WTC11 (cell line): Measurements from ENCODE around the gene TMEM131L.

ENCODE experiments used
- ETV6 ChIP-seq: sonication (generic); formaldehyde crosslinking; IDR thresholded peaks from 2 replicates; pipeline ENCODE4 v1.8.1; 2022; ENCODE audit warnings: mild to moderate bottlenecking, missing genetic modification reagents
- FOXK1 ChIP-seq: sonication (generic); formaldehyde crosslinking; IDR thresholded peaks from 2 replicates; pipeline ENCODE4 v1.8.0; 2022; ENCODE audit warnings: mild to moderate bottlenecking, moderate library complexity, missing genetic modification reagents
- GABPB1 ChIP-seq: sonication (generic); formaldehyde crosslinking; IDR thresholded peaks from 2 replicates; pipeline ENCODE4 v1.8.1; 2023; ENCODE audit warnings: mild to moderate bottlenecking, missing genetic modification reagents
- NFE2L1 ChIP-seq: sonication (generic); formaldehyde crosslinking; IDR thresholded peaks from 2 replicates; pipeline ENCODE4 v1.8.1; 2023; ENCODE audit warnings: missing genetic modification reagents
- OVOL2 ChIP-seq: fragments of 250-450 bp; sonication (Bioruptor Pico); IDR thresholded peaks from 2 replicates; pipeline ENCODE4 v1.9.0; 2021; ENCODE audit warnings: mild to moderate bottlenecking, borderline replicate concordance
- TEAD4 ChIP-seq: sonication (generic); formaldehyde crosslinking; IDR thresholded peaks from 2 replicates; pipeline ENCODE4 v1.8.0; 2022; ENCODE audit warnings: mild to moderate bottlenecking, missing genetic modification reagents
- ZNF263 ChIP-seq: sonication (generic); formaldehyde crosslinking; IDR thresholded peaks from 2 replicates; pipeline ENCODE4 v1.8.1; 2022; ENCODE audit warnings: low read depth, mild to moderate bottlenecking, moderate library complexity, missing genetic modification reagents
- TF ChIP-seq, protein P1 (sequence below): sonication (generic); formaldehyde crosslinking; IDR thresholded peaks from 2 replicates; pipeline ENCODE4 v1.8.1; 2022; ENCODE audit warnings: missing genetic modification reagents, borderline replicate concordance
- TF ChIP-seq, protein P2 (sequence below): sonication (generic); formaldehyde crosslinking; IDR thresholded peaks from 2 replicates; pipeline ENCODE4 v1.8.1; 2023; ENCODE audit warnings: mild to moderate bottlenecking, missing genetic modification reagents, moderate library complexity
- TF ChIP-seq, protein P3 (sequence below): sonication (generic); formaldehyde crosslinking; IDR thresholded peaks from 2 replicates; pipeline ENCODE4 v1.8.1; 2022; ENCODE audit warnings: mild to moderate bottlenecking, missing genetic modification reagents, moderate library complexity, borderline replicate concordance
- TF ChIP-seq, protein P4 (sequence below): fragments of 200-600 bp; IDR thresholded peaks from 2 replicates; pipeline ENCODE4 v1.8.0; 2022; ENCODE audit warnings: antibody characterized with exemption
- TF ChIP-seq, protein P5 (sequence below): sonication (generic); formaldehyde crosslinking; IDR thresholded peaks from 2 replicates; pipeline ENCODE4 v1.8.0; 2022; ENCODE audit warnings: mild to moderate bottlenecking, missing genetic modification reagents

DNA sequence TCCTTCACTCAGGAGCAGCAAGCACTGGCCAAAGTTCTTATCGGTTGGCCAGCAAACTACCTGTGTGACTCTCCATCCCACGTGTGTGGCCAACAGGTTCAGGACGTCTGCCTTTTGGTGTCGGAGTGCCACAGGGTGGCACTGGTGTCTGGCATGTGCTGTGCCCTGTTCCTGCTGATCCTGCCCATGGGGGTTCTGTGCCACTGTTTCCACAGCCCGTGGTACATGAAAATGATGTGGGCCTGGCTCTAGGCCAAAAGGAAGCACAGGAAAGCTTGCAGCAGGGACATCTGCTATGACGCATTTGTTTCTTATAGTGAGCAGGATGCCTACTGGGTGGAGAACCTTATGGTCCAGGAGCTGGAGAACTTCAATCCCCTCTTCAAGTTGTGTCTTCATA lies 213.3 kb downstream of the TMEM131L start:
- TF ChIP-seq, protein P1, sequence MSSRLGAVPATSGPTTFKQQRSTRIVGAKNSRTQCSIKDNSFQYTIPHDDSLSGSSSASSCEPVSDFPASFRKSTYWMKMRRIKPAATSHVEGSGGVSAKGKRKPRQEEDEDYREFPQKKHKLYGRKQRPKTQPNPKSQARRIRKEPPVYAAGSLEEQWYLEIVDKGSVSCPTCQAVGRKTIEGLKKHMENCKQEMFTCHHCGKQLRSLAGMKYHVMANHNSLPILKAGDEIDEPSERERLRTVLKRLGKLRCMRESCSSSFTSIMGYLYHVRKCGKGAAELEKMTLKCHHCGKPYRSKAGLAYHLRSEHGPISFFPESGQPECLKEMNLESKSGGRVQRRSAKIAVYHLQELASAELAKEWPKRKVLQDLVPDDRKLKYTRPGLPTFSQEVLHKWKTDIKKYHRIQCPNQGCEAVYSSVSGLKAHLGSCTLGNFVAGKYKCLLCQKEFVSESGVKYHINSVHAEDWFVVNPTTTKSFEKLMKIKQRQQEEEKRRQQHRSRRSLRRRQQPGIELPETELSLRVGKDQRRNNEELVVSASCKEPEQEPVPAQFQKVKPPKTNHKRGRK (CRISPR knock-in tag), result no peak
- no peak for TF ChIP-seq ETV6
- TF ChIP-seq, protein P2, sequence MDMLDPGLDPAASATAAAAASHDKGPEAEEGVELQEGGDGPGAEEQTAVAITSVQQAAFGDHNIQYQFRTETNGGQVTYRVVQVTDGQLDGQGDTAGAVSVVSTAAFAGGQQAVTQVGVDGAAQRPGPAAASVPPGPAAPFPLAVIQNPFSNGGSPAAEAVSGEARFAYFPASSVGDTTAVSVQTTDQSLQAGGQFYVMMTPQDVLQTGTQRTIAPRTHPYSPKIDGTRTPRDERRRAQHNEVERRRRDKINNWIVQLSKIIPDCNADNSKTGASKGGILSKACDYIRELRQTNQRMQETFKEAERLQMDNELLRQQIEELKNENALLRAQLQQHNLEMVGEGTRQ (CRISPR knock-in tag), result no peak
- no peak for TF ChIP-seq NFE2L1
- TF ChIP-seq, protein P3, sequence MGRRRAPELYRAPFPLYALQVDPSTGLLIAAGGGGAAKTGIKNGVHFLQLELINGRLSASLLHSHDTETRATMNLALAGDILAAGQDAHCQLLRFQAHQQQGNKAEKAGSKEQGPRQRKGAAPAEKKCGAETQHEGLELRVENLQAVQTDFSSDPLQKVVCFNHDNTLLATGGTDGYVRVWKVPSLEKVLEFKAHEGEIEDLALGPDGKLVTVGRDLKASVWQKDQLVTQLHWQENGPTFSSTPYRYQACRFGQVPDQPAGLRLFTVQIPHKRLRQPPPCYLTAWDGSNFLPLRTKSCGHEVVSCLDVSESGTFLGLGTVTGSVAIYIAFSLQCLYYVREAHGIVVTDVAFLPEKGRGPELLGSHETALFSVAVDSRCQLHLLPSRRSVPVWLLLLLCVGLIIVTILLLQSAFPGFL (CRISPR knock-in tag), result no peak
- TF ChIP-seq, protein P4, sequence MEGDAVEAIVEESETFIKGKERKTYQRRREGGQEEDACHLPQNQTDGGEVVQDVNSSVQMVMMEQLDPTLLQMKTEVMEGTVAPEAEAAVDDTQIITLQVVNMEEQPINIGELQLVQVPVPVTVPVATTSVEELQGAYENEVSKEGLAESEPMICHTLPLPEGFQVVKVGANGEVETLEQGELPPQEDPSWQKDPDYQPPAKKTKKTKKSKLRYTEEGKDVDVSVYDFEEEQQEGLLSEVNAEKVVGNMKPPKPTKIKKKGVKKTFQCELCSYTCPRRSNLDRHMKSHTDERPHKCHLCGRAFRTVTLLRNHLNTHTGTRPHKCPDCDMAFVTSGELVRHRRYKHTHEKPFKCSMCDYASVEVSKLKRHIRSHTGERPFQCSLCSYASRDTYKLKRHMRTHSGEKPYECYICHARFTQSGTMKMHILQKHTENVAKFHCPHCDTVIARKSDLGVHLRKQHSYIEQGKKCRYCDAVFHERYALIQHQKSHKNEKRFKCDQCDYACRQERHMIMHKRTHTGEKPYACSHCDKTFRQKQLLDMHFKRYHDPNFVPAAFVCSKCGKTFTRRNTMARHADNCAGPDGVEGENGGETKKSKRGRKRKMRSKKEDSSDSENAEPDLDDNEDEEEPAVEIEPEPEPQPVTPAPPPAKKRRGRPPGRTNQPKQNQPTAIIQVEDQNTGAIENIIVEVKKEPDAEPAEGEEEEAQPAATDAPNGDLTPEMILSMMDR, result no peak
- no peak for TF ChIP-seq OVOL2 (CRISPR knock-in tag)
- no peak for TF ChIP-seq ZNF263 (CRISPR knock-in tag)
- TF ChIP-seq TEAD4 (CRISPR knock-in tag), result no peak
- no peak for TF ChIP-seq FOXK1 (CRISPR knock-in tag)
- no peak for TF ChIP-seq GABPB1 (CRISPR knock-in tag)
- TF ChIP-seq, protein P5, sequence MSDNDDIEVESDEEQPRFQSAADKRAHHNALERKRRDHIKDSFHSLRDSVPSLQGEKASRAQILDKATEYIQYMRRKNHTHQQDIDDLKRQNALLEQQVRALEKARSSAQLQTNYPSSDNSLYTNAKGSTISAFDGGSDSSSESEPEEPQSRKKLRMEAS (CRISPR knock-in tag), result no peak
